Erythroblast (primary cell): ENCODE data around the gene HOXA7.

Experiments used
- GATA1 ChIP-seq: IDR thresholded peaks from 2 replicates; pipeline ENCODE4 v1.6.1; 2011; ENCODE audit warnings: low read depth, mild to moderate bottlenecking, control low read depth, low read length, moderate library complexity
- POLR2A ChIP-seq: IDR thresholded peaks from 2 replicates; pipeline ENCODE4 v1.6.1; 2011; ENCODE audit warnings: mild to moderate bottlenecking, low read length

- TF ChIP-seq GATA1: no peak
- no peak for TF ChIP-seq POLR2A
Observed at GRCh38 chr7:27109466-27110185, 46.8 kb downstream of the HOXA7 start.
